NCI-H146 treated with DMSO at 0.1 percent for 48 hours (cell line): ENCODE measurements around the gene RAD51B.
A peak's percentile ranks its signal among the peaks of the same experiment; 100 is the strongest.

ENCODE experiments used
- DNase-seq: peaks from one replicate; lab custom pipeline; 2025; ENCODE audit not compliant: unreplicated experiment; lab: John Stamatoyannopoulos, UW

RAD51B gene

DNA sequence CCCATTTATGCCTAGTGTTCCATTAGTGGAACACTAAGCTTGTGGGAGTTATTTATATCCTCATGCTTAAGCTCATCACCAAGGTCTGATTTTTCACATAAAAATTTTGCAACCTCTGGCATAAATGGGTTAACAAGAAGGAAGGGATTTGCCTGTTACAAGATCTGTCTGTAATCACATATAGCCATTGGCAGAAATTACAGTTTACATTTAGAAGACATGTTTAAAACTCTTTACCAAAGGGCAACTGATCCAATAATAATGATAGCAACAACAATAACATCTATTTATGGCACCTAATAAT, 550.4 kb downstream of the RAD51B start:
- no peak for DNase-seq

- DNase-seq = no peak
These were observed 552.8 kb downstream of the RAD51B start for GRCh38 chr14:68372368-68372767.

DNA sequence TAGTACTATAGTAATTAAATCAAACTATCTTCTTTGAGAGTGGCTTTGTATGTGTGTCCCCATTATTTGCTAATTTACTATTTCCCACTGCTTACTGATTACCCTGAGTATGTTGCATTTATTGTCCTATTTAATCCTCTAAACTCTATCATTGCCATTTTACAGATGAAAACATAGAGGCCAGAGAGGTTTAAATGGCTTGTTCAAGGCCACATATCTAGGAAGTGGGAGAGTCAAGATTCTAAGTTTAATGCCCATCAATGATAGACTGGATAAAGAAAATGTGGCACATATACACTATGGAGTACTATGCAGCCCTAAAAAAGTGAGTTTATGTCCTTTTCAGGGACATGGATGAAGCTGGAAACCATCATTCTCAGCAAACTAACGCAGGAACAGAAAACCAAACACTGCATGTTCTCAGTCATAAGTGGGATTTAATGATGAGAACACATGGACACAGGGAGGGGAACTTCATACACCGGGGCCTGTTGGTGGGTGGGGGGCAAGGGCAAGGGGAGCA, 553.6 kb downstream of the RAD51B start:
- no peak for DNase-seq

- DNase-seq = peak; percentile 37
These were observed 554.4 kb downstream of the RAD51B start for GRCh38 chr14:68373847-68374444.

GRCh38 chr14:68374682-68375081, 555.1 kb downstream of the RAD51B start:
- peak; percentile 21 for DNase-seq

GRCh38 chr14:68375376-68375775, 555.8 kb downstream of the RAD51B start:
- DNase-seq = no peak

GRCh38 chr14:68376067-68376779, 556.6 kb downstream of the RAD51B start:
- no peak for DNase-seq

- DNase-seq = no peak
These were observed 557.4 kb downstream of the RAD51B start for GRCh38 chr14:68377006-68377405.

- no peak for DNase-seq
These were observed 557.9 kb downstream of the RAD51B start for GRCh38 chr14:68377459-68377858.

DNA sequence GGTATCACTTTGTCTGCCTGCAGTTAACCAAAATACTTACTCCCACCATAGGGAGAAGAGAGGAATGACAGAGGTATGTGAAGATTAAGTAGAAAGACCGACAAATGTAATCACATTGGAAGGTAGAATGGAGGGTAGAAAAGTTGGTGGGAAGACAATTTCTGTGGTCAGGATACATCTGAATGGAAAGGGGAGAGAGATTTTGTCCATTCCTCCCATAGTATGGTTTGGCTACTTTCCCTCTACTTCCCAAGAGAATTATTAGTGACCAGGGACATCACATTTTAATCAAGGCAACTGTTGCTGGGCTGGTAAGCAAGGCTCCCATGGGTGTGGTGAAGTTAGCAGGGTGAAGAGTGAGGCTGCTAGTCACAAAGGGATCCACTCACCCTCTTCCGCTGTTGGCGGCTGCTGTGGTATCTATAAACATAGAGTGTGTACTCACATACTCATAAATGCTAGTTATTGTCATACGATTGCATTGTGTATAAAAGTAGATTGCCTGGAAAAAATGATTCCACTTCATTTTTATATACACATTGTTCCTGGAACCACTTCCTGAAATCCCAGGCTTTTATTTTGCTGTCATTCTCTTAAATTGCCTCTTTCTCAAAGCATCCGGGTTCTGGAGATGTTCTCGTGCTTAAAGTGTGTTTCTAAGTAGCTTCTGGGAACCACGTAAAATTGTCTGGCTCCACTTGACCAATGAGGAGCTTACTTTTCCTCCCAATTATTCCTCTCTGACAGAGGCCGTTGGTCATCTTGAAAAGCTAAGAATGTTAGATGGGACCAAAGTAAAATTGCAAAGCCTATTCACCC, 560.1 kb downstream of the RAD51B start:
- DNase-seq = no peak

- no peak for DNase-seq
These were observed 560.8 kb downstream of the RAD51B start for GRCh38 chr14:68380329-68380741.

DNA sequence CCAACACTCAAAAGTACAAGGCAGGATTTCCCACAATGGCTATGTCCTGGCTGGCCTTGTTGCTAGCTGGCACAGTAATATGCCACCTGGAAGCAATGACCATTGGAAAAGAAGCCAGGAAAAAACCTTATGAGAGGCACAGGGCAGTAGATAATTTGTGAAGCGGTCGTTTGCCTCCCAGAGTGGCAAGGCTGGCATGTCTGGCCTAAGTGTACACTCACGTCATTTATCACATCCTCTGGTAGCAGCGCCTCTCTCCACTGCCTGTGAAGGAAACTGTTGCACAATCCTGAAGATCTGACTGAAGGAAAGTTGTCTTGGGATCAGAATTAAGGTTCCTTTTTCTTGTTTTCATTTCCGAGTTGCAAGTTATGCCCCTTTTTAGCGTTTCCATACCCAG, 564.8 kb downstream of the RAD51B start:
- no peak for DNase-seq

GRCh38 chr14:68384881-68385280, 565.3 kb downstream of the RAD51B start:
- DNase-seq = no peak

DNA sequence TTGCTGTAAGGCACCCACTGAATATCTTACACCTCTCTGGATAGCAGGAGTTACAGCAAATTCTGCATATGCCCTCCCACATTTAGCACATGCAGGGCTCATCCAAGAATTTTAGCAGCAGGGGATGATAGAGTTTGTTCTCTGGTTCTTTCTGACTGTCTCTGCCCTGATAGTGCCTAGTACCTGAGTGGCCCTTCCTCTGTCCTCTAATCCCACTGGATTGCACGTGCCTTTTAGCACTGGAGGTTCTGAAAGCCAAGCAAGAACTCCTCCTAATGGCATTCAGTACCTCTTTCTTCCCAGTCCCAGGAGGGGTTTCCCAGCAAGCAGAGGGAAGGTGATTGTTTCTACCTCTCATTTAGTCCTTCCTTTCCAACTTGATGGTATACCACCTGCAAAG, 566.9 kb downstream of the RAD51B start:
- no peak for DNase-seq

GRCh38 chr14:68386950-68387779, 567.6 kb downstream of the RAD51B start:
- no peak for DNase-seq

- DNase-seq = no peak
These were observed 570.4 kb downstream of the RAD51B start for GRCh38 chr14:68389943-68390342.

- DNase-seq = no peak
These were observed 571.2 kb downstream of the RAD51B start for GRCh38 chr14:68390741-68391140.

DNA sequence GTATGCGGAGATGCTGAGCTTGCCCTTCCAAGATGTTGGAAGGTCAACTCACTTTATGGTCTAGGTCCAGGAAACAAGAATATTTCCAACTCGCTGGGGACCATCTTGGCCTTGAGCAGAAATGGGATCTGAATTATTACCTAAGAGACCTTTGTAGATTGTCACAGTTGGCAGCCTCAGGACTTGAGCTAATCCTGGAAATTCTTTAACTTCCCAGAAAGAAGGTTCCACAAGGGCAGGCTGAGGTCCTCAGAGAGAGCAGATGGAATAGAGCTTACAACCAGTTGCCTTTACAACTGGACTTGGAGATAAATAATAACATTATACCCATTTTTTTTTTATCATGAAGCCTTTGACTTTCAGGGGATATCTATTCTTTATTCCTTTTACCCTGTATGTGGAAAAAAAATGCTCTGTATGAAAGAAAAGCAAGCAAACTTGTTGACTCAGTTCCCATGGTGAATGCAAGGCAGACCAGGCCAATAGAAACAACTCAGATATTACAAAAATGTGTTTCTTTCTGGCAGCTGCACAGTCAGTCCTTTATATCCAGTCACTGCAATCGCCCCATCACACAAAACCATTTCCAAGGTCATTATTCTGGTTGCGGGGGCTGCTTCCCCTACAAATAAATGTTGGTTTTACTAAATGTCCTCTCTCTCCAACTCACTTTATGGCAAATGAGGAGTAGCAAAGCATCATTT, 571.9 kb downstream of the RAD51B start:
- no peak for DNase-seq

GRCh38 chr14:68392393-68393141, 573.0 kb downstream of the RAD51B start:
- DNase-seq = no peak

GRCh38 chr14:68393259-68393658, 573.7 kb downstream of the RAD51B start:
- DNase-seq = no peak
